ENCODE measurements around the gene COTL1.

The COTL1 gene

GRCh38 chr16:84617791-84618580 is at the start of gene COTL1:
Gene COTL1 (minus strand): TSS chr16:84618078. CDS start chr16:84617914, 164 bp downstream.
- Histone ChIP-seq H3K9me3 (ENCODE audit: insufficient read depth, low read depth, low read length) (no peaks in the 10 kb centered on the region), H3K4me1 (ENCODE audit: insufficient read depth, low read length, poor library complexity, severe bottlenecking) (no peaks in the 10 kb centered on the region), H3F3A (ENCODE audit: low read depth) (no peaks in the 10 kb centered on the region), H3K36me3 (ENCODE audit: insufficient read depth, low read length) (no peaks in the 10 kb centered on the region), H3K9me2 (replicated peaks; ENCODE audit: low read depth, low read length) (no peaks in the 10 kb centered on the region), H2AFZ (ENCODE audit: low read length) (no peak within 1 kb of the TSS), H4K20me1 (ENCODE audit: insufficient read depth, low read length, poor library complexity, severe bottlenecking) (no peaks in the 10 kb centered on the region), H3K9ac (ENCODE audit: low read depth, low read length, poor library complexity, severe bottlenecking) (no peak within 1 kb of the TSS), H3K27me3 (ENCODE audit: insufficient read depth, low read length, poor library complexity, severe bottlenecking) (no peaks in the 10 kb centered on the region), H3K79me2 (ENCODE audit: insufficient read depth, low read length) (no peaks in the 10 kb centered on the region), H3K4me3 (ENCODE audit: low read length, poor library complexity, severe bottlenecking) (no peak within 1 kb of the TSS), H3K4me2 (ENCODE audit: low read depth, low read length, poor library complexity, severe bottlenecking) (no peak within 1 kb of the TSS)
- TF ChIP-seq CTCF (conservative IDR thresholded peaks at IDR 0.05; ENCODE audit: low read length), result no peak
- no peak for TF ChIP-seq EZH2phosphoT487 (IDR thresholded peaks at IDR 0.05; ENCODE audit: borderline replicate concordance)

GRCh38 chr16:84665843-84666242 is 48.0 kb upstream of the COTL1 start:
- Histone ChIP-seq H3K36me3 (ENCODE audit: insufficient read depth, low read length) (peaks cover 17% of the 10 kb centered on the region; the same call in 1 of the 2 replicates), H3K9ac (ENCODE audit: low read depth, low read length, poor library complexity, severe bottlenecking) (no peak overlapping the region), H3K79me2 (ENCODE audit: insufficient read depth, low read length) (no peaks in the 10 kb centered on the region), H4K20me1 (ENCODE audit: insufficient read depth, low read length, poor library complexity, severe bottlenecking) (no peaks in the 10 kb centered on the region), H3K9me2 (replicated peaks; ENCODE audit: low read depth, low read length) (no peaks in the 10 kb centered on the region), H3F3A (ENCODE audit: low read depth) (no peaks in the 10 kb centered on the region), H3K27me3 (ENCODE audit: insufficient read depth, low read length, poor library complexity, severe bottlenecking) (no peaks in the 10 kb centered on the region), H3K4me1 (ENCODE audit: insufficient read depth, low read length, poor library complexity, severe bottlenecking) (no peaks in the 10 kb centered on the region), H3K9me3 (ENCODE audit: insufficient read depth, low read depth, low read length) (no peaks in the 10 kb centered on the region), H2AFZ (ENCODE audit: low read length) (no peak overlapping the region), H3K4me3 (ENCODE audit: low read length, poor library complexity, severe bottlenecking) (no peak overlapping the region), H3K4me2 (ENCODE audit: low read depth, low read length, poor library complexity, severe bottlenecking) (no peak overlapping the region)
- TF ChIP-seq CTCF (conservative IDR thresholded peaks at IDR 0.05; ENCODE audit: low read length) (no peak), EZH2phosphoT487 (IDR thresholded peaks at IDR 0.05; ENCODE audit: borderline replicate concordance) (no peak)

- no peaks in the 10 kb centered on the region for H3F3A ChIP-seq (ENCODE audit: low read depth)
- H3K9me3 ChIP-seq (ENCODE audit: insufficient read depth, low read depth, low read length), result no peaks in the 10 kb centered on the region
- no peaks in the 10 kb centered on the region for H3K27me3 ChIP-seq (ENCODE audit: insufficient read depth, low read length, poor library complexity, severe bottlenecking)
- no peak overlapping the region for H3K4me3 ChIP-seq (ENCODE audit: low read length, poor library complexity, severe bottlenecking)
- H3K9me2 ChIP-seq (replicated peaks; ENCODE audit: low read depth, low read length), result no peaks in the 10 kb centered on the region
- no peaks in the 10 kb centered on the region for H3K79me2 ChIP-seq (ENCODE audit: insufficient read depth, low read length)
- no peaks in the 10 kb centered on the region for H4K20me1 ChIP-seq (ENCODE audit: insufficient read depth, low read length, poor library complexity, severe bottlenecking)
- no peak overlapping the region for H3K4me2 ChIP-seq (ENCODE audit: low read depth, low read length, poor library complexity, severe bottlenecking)
- H3K36me3 ChIP-seq (ENCODE audit: insufficient read depth, low read length), result peaks cover 19% of the 10 kb centered on the region; the same call in 1 of the 2 replicates
- H3K4me1 ChIP-seq (ENCODE audit: insufficient read depth, low read length, poor library complexity, severe bottlenecking), result no peaks in the 10 kb centered on the region
- no peak for TF ChIP-seq CTCF (conservative IDR thresholded peaks at IDR 0.05; ENCODE audit: low read length)
- no peak for TF ChIP-seq EZH2phosphoT487 (IDR thresholded peaks at IDR 0.05; ENCODE audit: borderline replicate concordance)
- H3K9ac ChIP-seq (ENCODE audit: low read depth, low read length, poor library complexity, severe bottlenecking), result no peak overlapping the region
- H2AFZ ChIP-seq (ENCODE audit: low read length), result no peak overlapping the region
Observed at GRCh38 chr16:84665359-84665758, 47.5 kb upstream of the COTL1 start.

Measured in Loucy (cell line).